ENCODE data around the gene SPTBN5. TPM values are rescaled to one million over a fixed set of nuclear protein-coding genes. Genes with fewer than 3 reads are reported as not detected.

Gene SPTBN5
- total RNA-seq, 1 experiment from 2014 or later = 2.5 TPM

- TF ChIP-seq CTCF (IDR thresholded peaks at IDR 0.05; ENCODE audit: insufficient read depth in 1 of 2, low read depth in 1 of 2, low read length in 1 of 2, severe bottlenecking in 1 of 2, unreplicated experiment in 1 of 2) = no peak
- no peaks in the 10 kb centered on the region for H3K27me3 Mint-ChIP-seq (ENCODE audit: insufficient read depth, unreplicated experiment)
- Histone ChIP-seq H3K4me3 (ENCODE audit: low read depth, low read length) (no peak overlapping the region), H3K9me3 (no peaks in the 10 kb centered on the region), H3K4me1 (no peaks in the 10 kb centered on the region), H3K27me3 (replicated peaks; ENCODE audit: control insufficient read depth, insufficient read depth, low read length) (no peaks in the 10 kb centered on the region), H3K36me3 (ENCODE audit: control insufficient read depth, insufficient read depth, low read length) (peaks cover 2% of the 10 kb centered on the region)
- no peaks in the 10 kb centered on the region for H3K4me1 Mint-ChIP-seq (ENCODE audit: low read depth, unreplicated experiment)
- no TSS peak for BruUV-seq (replicated peaks)
- ChIA-PET CTCF (no interaction called here), POLR2A (no interaction called here)
- H3K27ac Mint-ChIP-seq (ENCODE audit: unreplicated experiment) = no peak overlapping the region
- intact Hi-C loops (cut with micrococcal nuclease; ENCODE audit: unreplicated experiment) = no loop called here
- H3K36me3 Mint-ChIP-seq (ENCODE audit: insufficient read depth, unreplicated experiment) = peaks cover 17% of the 10 kb centered on the region
- H3K9me3 Mint-ChIP-seq (ENCODE audit: unreplicated experiment) = no peaks in the 10 kb centered on the region
- no peak overlapping the region for H3K4me3 Mint-ChIP-seq (ENCODE audit: unreplicated experiment)
- no peak for DNase-seq
These were observed 76.1 kb downstream of the SPTBN5 start for GRCh38 chr15:41817781-41818180.

GRCh38 chr15:41817327-41817726, 76.5 kb downstream of the SPTBN5 start:
- H3K9me3 ChIP-seq = no peaks in the 10 kb centered on the region
- POLR2A ChIA-PET = no interaction called here
- CTCF ChIA-PET = no interaction called here
- Mint-ChIP-seq H3K36me3 (ENCODE audit: insufficient read depth, unreplicated experiment) (peaks cover 16% of the 10 kb centered on the region), H3K4me1 (ENCODE audit: low read depth, unreplicated experiment) (no peaks in the 10 kb centered on the region), H3K4me3 (ENCODE audit: unreplicated experiment) (no peak overlapping the region), H3K9me3 (ENCODE audit: unreplicated experiment) (no peaks in the 10 kb centered on the region), H3K27me3 (ENCODE audit: insufficient read depth, unreplicated experiment) (no peaks in the 10 kb centered on the region), H3K27ac (ENCODE audit: unreplicated experiment) (no peak overlapping the region)
- BruUV-seq (replicated peaks) = no TSS peak
- H3K27me3 ChIP-seq (replicated peaks; ENCODE audit: control insufficient read depth, insufficient read depth, low read length) = no peaks in the 10 kb centered on the region
- intact Hi-C loops (cut with micrococcal nuclease; ENCODE audit: unreplicated experiment) = no loop called here
- H3K4me1 ChIP-seq = no peaks in the 10 kb centered on the region
- H3K36me3 ChIP-seq (ENCODE audit: control insufficient read depth, insufficient read depth, low read length) = peaks cover 2% of the 10 kb centered on the region
- DNase-seq = no peak
- TF ChIP-seq CTCF (IDR thresholded peaks at IDR 0.05; ENCODE audit: insufficient read depth in 1 of 2, low read depth in 1 of 2, low read length in 1 of 2, severe bottlenecking in 1 of 2, unreplicated experiment in 1 of 2) = no peak
- no peak overlapping the region for H3K4me3 ChIP-seq (ENCODE audit: low read depth, low read length)

GRCh38 chr15:41816788-41817187, 77.1 kb downstream of the SPTBN5 start:
- H3K4me1 ChIP-seq = no peaks in the 10 kb centered on the region
- no peak for DNase-seq
- Mint-ChIP-seq H3K27ac (ENCODE audit: unreplicated experiment) (no peak overlapping the region), H3K4me3 (ENCODE audit: unreplicated experiment) (no peak overlapping the region), H3K9me3 (ENCODE audit: unreplicated experiment) (no peaks in the 10 kb centered on the region), H3K4me1 (ENCODE audit: low read depth, unreplicated experiment) (no peaks in the 10 kb centered on the region), H3K36me3 (ENCODE audit: insufficient read depth, unreplicated experiment) (peaks cover 21% of the 10 kb centered on the region), H3K27me3 (ENCODE audit: insufficient read depth, unreplicated experiment) (no peaks in the 10 kb centered on the region)
- H3K4me3 ChIP-seq (ENCODE audit: low read depth, low read length) = no peak overlapping the region
- H3K27me3 ChIP-seq (replicated peaks; ENCODE audit: control insufficient read depth, insufficient read depth, low read length) = no peaks in the 10 kb centered on the region
- BruUV-seq (replicated peaks) = no TSS peak
- ChIA-PET CTCF (no interaction called here), POLR2A (no interaction called here)
- intact Hi-C loops (cut with micrococcal nuclease; ENCODE audit: unreplicated experiment) = no loop called here
- TF ChIP-seq CTCF (IDR thresholded peaks at IDR 0.05; ENCODE audit: insufficient read depth in 1 of 2, low read depth in 1 of 2, low read length in 1 of 2, severe bottlenecking in 1 of 2, unreplicated experiment in 1 of 2) = no peak
- no peaks in the 10 kb centered on the region for H3K9me3 ChIP-seq
- H3K36me3 ChIP-seq (ENCODE audit: control insufficient read depth, insufficient read depth, low read length) = peaks cover 2% of the 10 kb centered on the region

Data from Caco-2 (cell line).